IPS-NIHi7 (cell line): Measurements from ENCODE around the gene PSD2.

Experiments
- DNase-seq: peaks from one replicate; pipeline ENCODE4 v3.0.0; 2012; ENCODE audit warnings: mixed read lengths; ENCODE audit errors: extremely low spot score

Gene PSD2

GRCh38 chr5:139880416-139881142 is 85.0 kb downstream of the PSD2 start:
- no peak for DNase-seq

DNA sequence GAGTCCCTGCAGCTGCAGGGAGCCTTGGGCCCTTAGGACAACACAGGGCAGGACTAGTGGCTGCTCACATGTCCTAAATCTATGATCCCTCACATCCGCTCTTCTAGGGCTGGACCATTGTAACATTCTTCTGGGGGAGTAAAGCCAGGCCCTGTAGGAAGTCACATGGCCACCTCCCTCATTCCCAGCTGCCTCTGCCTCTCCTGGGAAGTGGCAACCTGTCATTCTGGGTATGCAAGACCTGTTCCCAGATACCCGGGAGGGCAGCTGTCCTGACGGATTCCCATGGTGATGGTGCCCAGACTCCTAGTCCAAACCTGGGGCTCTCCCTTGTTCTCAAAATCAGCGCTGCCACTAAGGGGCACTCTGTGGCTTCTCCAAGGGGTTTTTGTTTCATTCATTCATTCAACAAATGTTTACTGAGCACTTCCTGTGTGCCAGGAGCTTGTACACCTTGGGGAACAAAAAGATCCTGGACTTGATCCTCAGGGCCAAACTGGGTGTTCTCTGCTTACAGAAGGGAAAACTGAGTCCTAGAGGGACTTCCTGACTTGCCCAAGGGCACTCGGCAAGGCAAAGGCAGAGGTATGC is 85.6 kb downstream of the PSD2 start:
- DNase-seq, result no peak

DNA sequence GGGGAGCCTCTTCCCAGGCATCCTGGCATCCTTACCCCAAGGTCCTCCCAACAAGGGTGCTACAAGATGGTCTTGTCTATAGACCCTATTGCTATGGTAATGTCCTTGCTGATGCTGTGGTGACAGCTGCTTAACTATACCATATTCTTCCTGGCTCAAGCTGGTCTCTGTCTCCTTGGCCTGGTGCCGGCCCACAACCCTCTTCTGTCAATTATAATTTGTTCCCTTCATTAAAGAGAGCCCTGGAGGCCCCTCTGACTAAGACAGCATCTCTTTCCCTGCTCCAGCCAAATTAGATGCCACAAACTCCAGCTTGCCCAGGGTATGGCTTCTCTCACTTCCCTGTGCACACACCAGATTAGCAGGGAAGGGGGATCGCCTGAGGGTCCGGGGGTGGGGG is 86.7 kb downstream of the PSD2 start:
- DNase-seq, result no peak

- no peak for DNase-seq
Measured at GRCh38 chr5:139882961-139883539, 87.4 kb downstream of the PSD2 start.

- DNase-seq, result no peak
Measured at GRCh38 chr5:139884144-139884543, 88.5 kb downstream of the PSD2 start.

DNA sequence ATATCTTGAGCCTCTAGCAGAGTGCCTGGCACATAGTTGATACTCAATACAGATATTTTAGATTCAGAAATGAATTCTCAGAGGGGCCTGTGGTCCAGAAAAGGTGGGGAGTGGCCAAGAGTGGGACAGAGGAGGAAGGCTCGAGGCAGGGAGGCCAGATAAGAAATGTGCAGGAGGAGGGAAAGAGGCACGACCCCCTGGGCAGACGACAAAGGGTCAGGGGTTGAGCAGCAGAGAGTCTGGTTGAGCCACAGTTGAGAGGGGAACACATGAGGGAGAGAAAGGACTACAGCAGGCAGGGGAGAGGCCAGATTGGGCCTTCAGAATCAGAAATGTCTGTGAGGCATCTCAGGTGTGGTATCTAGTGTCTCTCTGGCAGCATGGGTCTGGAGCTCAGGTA is 89.1 kb downstream of the PSD2 start:
- DNase-seq, result no peak

- DNase-seq, result no peak
Measured at GRCh38 chr5:139885172-139885856, 89.7 kb downstream of the PSD2 start.

DNA sequence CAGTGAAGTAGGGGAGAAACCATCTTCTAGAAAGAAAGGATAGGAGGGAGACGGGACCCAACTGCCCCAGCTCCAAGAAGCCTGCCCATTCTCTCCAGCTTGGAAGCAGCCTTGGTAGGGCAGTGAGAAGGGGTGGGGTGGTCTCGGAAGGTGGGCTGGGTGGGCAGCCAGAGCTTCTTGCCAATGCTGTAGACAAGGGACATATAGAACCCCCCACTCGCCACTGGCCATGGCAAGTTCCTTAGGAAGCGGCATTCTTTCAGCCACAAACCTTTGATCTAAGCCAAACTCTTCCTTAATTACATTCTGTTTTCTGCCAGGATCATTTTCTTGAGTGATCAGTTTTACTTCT is 90.2 kb downstream of the PSD2 start:
- DNase-seq, result no peak

DNA sequence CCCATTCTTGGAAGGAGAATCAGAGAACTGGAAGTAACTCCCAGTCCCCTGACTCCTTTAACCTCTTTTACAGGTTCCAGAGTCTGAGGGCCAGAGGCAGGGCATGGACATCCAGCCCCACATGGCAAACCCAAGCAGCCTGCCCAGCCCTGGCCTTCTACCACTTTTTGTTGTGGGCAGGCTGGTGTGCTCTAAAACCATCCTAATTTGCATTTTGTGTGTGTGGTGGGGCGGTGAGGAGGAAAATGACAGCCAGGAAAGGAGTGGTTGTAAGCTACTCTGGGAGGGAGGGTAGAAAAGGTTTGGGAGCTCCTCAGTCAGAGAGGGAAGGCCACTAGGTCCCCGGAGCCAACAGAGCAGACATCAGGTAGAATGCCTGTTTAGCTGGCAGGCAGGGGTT is 90.6 kb downstream of the PSD2 start:
- DNase-seq, result no peak

- DNase-seq, result no peak
Measured at GRCh38 chr5:139888370-139888769, 92.8 kb downstream of the PSD2 start.

- DNase-seq, result no peak
Measured at GRCh38 chr5:139889410-139889809, 93.8 kb downstream of the PSD2 start.

DNA sequence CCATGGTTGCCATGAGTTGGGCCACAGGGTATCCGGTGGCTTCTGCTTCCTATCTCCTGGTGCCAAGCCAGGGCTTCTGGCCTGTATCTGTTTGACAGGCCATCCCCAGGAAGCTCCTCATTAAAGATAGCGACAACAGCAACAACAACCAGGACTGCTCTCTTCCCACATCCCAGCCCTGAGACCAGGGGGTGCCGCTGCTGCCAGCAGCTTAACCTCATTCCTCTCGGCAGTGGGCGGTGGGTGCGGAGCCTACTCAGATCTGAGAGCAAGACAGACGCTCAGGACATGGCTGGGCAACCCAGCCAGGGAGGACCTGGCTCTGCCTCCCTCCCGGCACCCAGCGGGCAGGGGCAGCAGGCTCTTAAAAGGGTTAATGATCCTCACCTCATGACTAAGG is 98.3 kb downstream of the PSD2 start:
- no peak for DNase-seq
